GM12864 (cell line): ENCODE results near the gene METTL23.

Experiments
- DNase-seq: peaks from one replicate; pipeline ENCODE4 v3.0.0-alpha.2; 2011; ENCODE audit warnings: low read depth
- H3K4me3 ChIP-seq: 2 replicates; pipeline ENCODE4 v1.5.1; 2011; ENCODE audit warnings: mild to moderate bottlenecking, low read depth, low read length, control low read depth
- CTCF ChIP-seq: IDR thresholded peaks from 2 replicates; pipeline ENCODE4 v1.5.1; 2011; ENCODE audit warnings: low read depth, mild to moderate bottlenecking, moderate library complexity, low read length, control low read depth, inconsistent platforms; ENCODE audit errors: missing control alignments

METTL23 gene

GRCh38 chr17:76683011-76683755, 43.5 kb upstream of the METTL23 start:
- DNase-seq: no peak

GRCh38 chr17:76683921-76684745, 42.5 kb upstream of the METTL23 start:
- TF ChIP-seq CTCF: no peak
- DNase-seq: no peak
- no peak overlapping the region for H3K4me3 ChIP-seq

More at GRCh38 chr17:76683011-76683755, 43.5 kb upstream of the METTL23 start:
- H3K4me3 ChIP-seq: no peak overlapping the region
- TF ChIP-seq CTCF: no peak

- no peak for DNase-seq
- TF ChIP-seq CTCF: no peak
Measured at GRCh38 chr17:76684756-76685155, 41.9 kb upstream of the METTL23 start.

GRCh38 chr17:76685366-76685765, 41.3 kb upstream of the METTL23 start:
- TF ChIP-seq CTCF: no peak
- no peak for DNase-seq
- H3K4me3 ChIP-seq: no peak overlapping the region

More at GRCh38 chr17:76684756-76685155, 41.9 kb upstream of the METTL23 start:
- H3K4me3 ChIP-seq: no peak overlapping the region

GRCh38 chr17:76685846-76686245, 40.8 kb upstream of the METTL23 start:
- no peak for DNase-seq
- no peak for TF ChIP-seq CTCF

GRCh38 chr17:76686538-76687297, 39.9 kb upstream of the METTL23 start:
- no peak for DNase-seq
- H3K4me3 ChIP-seq: no peak overlapping the region
- no peak for TF ChIP-seq CTCF

More at GRCh38 chr17:76685846-76686245, 40.8 kb upstream of the METTL23 start:
- H3K4me3 ChIP-seq: no peak overlapping the region
